Measurements from ENCODE around the gene SLC25A12.
"Not testable (repeated sequence)": the region's sequence is repeated elsewhere in the genome, so short reads cannot be mapped to it uniquely, and the experiment has no call there.

The SLC25A12 gene

GRCh38 chr2:171772373-171772772 is 121.7 kb downstream of the SLC25A12 start:
- DNase-seq, result no peak
- TF ChIP-seq GATA1 (IDR thresholded peaks at IDR 0.05; ENCODE audit: low read depth, low read length), result no peak
- no peak for TF ChIP-seq POLR2A (IDR thresholded peaks at IDR 0.05; ENCODE audit: low read length)

- DNase-seq, result no peak
Measured at GRCh38 chr2:171771463-171771862, 122.6 kb downstream of the SLC25A12 start.

GRCh38 chr2:171763602-171764001 is 130.4 kb downstream of the SLC25A12 start:
- TF ChIP-seq POLR2A (IDR thresholded peaks at IDR 0.05; ENCODE audit: low read length) (no peak), GATA1 (IDR thresholded peaks at IDR 0.05; ENCODE audit: low read depth, low read length) (no peak)
- no peak for DNase-seq

More at GRCh38 chr2:171771463-171771862, 122.6 kb downstream of the SLC25A12 start:
- TF ChIP-seq GATA1 (IDR thresholded peaks at IDR 0.05; ENCODE audit: low read depth, low read length) (no peak), POLR2A (IDR thresholded peaks at IDR 0.05; ENCODE audit: low read length) (no peak)

- no peak for DNase-seq
- no peak for TF ChIP-seq POLR2A (IDR thresholded peaks at IDR 0.05; ENCODE audit: low read length)
- no peak for TF ChIP-seq GATA1 (IDR thresholded peaks at IDR 0.05; ENCODE audit: low read depth, low read length)
Measured at GRCh38 chr2:171762879-171763573, 131.0 kb downstream of the SLC25A12 start.

- not testable (repeated sequence) for DNase-seq
Measured at GRCh38 chr2:171761176-171761575, 132.9 kb downstream of the SLC25A12 start.

- not testable (repeated sequence) for DNase-seq
Measured at GRCh38 chr2:171758762-171759161, 135.3 kb downstream of the SLC25A12 start.

- TF ChIP-seq GATA1 (IDR thresholded peaks at IDR 0.05; ENCODE audit: low read depth, low read length) (no peak), POLR2A (IDR thresholded peaks at IDR 0.05; ENCODE audit: low read length) (no peak)
- DNase-seq, result no peak
Measured at GRCh38 chr2:171754254-171754939, 139.6 kb downstream of the SLC25A12 start.

GRCh38 chr2:171747371-171747770 is 146.7 kb downstream of the SLC25A12 start:
- no peak for DNase-seq
- TF ChIP-seq GATA1 (IDR thresholded peaks at IDR 0.05; ENCODE audit: low read depth, low read length) (no peak), POLR2A (IDR thresholded peaks at IDR 0.05; ENCODE audit: low read length) (no peak)

GRCh38 chr2:171745806-171746205 is 148.2 kb downstream of the SLC25A12 start:
- TF ChIP-seq POLR2A (IDR thresholded peaks at IDR 0.05; ENCODE audit: low read length) (no peak), GATA1 (IDR thresholded peaks at IDR 0.05; ENCODE audit: low read depth, low read length) (no peak)
- DNase-seq, result no peak

GRCh38 chr2:171745141-171745540 is 148.9 kb downstream of the SLC25A12 start:
- TF ChIP-seq POLR2A (IDR thresholded peaks at IDR 0.05; ENCODE audit: low read length), result no peak
- TF ChIP-seq GATA1 (IDR thresholded peaks at IDR 0.05; ENCODE audit: low read depth, low read length), result no peak

GRCh38 chr2:171742760-171743159 is 151.3 kb downstream of the SLC25A12 start:
- DNase-seq, result no peak
- TF ChIP-seq GATA1 (IDR thresholded peaks at IDR 0.05; ENCODE audit: low read depth, low read length) (no peak), POLR2A (IDR thresholded peaks at IDR 0.05; ENCODE audit: low read length) (no peak)

More at GRCh38 chr2:171745141-171745540, 148.9 kb downstream of the SLC25A12 start:
- no peak for DNase-seq

- TF ChIP-seq GATA1 (IDR thresholded peaks at IDR 0.05; ENCODE audit: low read depth, low read length) (no peak), POLR2A (IDR thresholded peaks at IDR 0.05; ENCODE audit: low read length) (no peak)
- DNase-seq, result no peak
Measured at GRCh38 chr2:171741189-171741588, 152.9 kb downstream of the SLC25A12 start.

GRCh38 chr2:171735991-171736710 is 157.9 kb downstream of the SLC25A12 start:
- no peak for DNase-seq
- TF ChIP-seq POLR2A (IDR thresholded peaks at IDR 0.05; ENCODE audit: low read length) (no peak), GATA1 (IDR thresholded peaks at IDR 0.05; ENCODE audit: low read depth, low read length) (no peak)

Data from erythroblast (primary cell).